Endothelial cell of umbilical vein (primary cell): ENCODE measurements around the gene BCL2A1.

Source experiments
- CTCF ChIP-seq, 2 donors: IDR thresholded peaks; 1 replicate in 1 of 2; 2 replicates in 1 of 2; pipeline ENCODE4 v1.5.1; 2011; ENCODE audit warnings: low read length in 2 of 2, mild to moderate bottlenecking in 2 of 2, moderate library complexity in 2 of 2, control low read depth in 1 of 2, inconsistent platforms in 1 of 2, low read depth in 1 of 2; ENCODE audit not compliant: insufficient read depth in 1 of 2; ENCODE audit errors: extremely low read depth in 1 of 2
- JUN ChIP-seq: IDR thresholded peaks from 2 replicates; pipeline ENCODE4 v1.6.1; 2011; ENCODE audit warnings: borderline replicate concordance, low read depth; ENCODE audit not compliant: insufficient read length, insufficient read depth
- MAX ChIP-seq: IDR thresholded peaks from 2 replicates; pipeline ENCODE4 v1.6.1; 2011; ENCODE audit not compliant: insufficient read depth, insufficient read length
- MYC ChIP-seq: IDR thresholded peaks from one replicate; pipeline ENCODE4 v1.6.1; 2011; ENCODE audit warnings: mild to moderate bottlenecking, low read depth, low read length
- POLR2A ChIP-seq: IDR thresholded peaks from 2 replicates; pipeline ENCODE4 v1.6.1; 2012; ENCODE audit warnings: low read depth, mild to moderate bottlenecking, control low read depth, low read length
- POLR2AphosphoS5 ChIP-seq: IDR thresholded peaks from 2 replicates; pipeline ENCODE4 v1.6.1; 2012; ENCODE audit warnings: low read depth, mild to moderate bottlenecking, control low read depth, low read length, moderate library complexity; ENCODE audit not compliant: insufficient read depth

- no peak for TF ChIP-seq MAX
- no peak for TF ChIP-seq POLR2A
- no peak for TF ChIP-seq CTCF (IDR thresholded peaks at IDR 0.05; ENCODE audit: extremely low read depth in 1 of 2, insufficient read depth in 1 of 2, low read depth in 1 of 2, low read length in 2 of 2)
- no peak for TF ChIP-seq POLR2AphosphoS5
- no peak for TF ChIP-seq MYC
- no peak for TF ChIP-seq JUN
Measured at GRCh38 chr15:79969146-79969545, 1.9 kb downstream of the BCL2A1 start.
